GM18519 (cell line): ENCODE measurements around the gene GSN.
"Not testable (repeated sequence)": the region's sequence is repeated elsewhere in the genome, so short reads cannot be mapped to it uniquely, and the experiment has no call there.

Source experiments
- ATAC-seq: cut with Tn5 transposase; IDR thresholded peaks from one replicate; pipeline ENCODE4 v1.9.1; 2021; ENCODE audit warnings: mild to moderate bottlenecking, moderate library complexity; ENCODE audit not compliant: unreplicated experiment, low FRiP score

The GSN gene

GRCh38 chr9:121286688-121286972 is 18.7 kb downstream of the GSN start:
- ATAC-seq = no peak

- ATAC-seq = no peak
Observed at GRCh38 chr9:121286973-121287741, 19.2 kb downstream of the GSN start.

GRCh38 chr9:121288673-121289025 is 20.7 kb downstream of the GSN start:
- ATAC-seq = no peak

- ATAC-seq = no peak
Observed at GRCh38 chr9:121289026-121289771, 21.2 kb downstream of the GSN start.

GRCh38 chr9:121289772-121290370 is 21.9 kb downstream of the GSN start:
- ATAC-seq = no peak

- not testable (repeated sequence) for ATAC-seq
Observed at GRCh38 chr9:121291536-121291935, 23.6 kb downstream of the GSN start.

GRCh38 chr9:121292051-121292450 is 24.1 kb downstream of the GSN start:
- ATAC-seq = no peak

- no peak for ATAC-seq
Observed at GRCh38 chr9:121292801-121293241, 24.9 kb downstream of the GSN start.

GRCh38 chr9:121294151-121294743 is 26.3 kb downstream of the GSN start:
- no peak for ATAC-seq

- no peak for ATAC-seq
Observed at GRCh38 chr9:121294866-121295661, 27.1 kb downstream of the GSN start.

- no peak for ATAC-seq
Observed at GRCh38 chr9:121295662-121296191, 27.8 kb downstream of the GSN start.

GRCh38 chr9:121296213-121297127 is 28.5 kb downstream of the GSN start:
- no peak for ATAC-seq

GRCh38 chr9:121297389-121297788 is 29.4 kb downstream of the GSN start:
- no peak for ATAC-seq

GRCh38 chr9:121298016-121298538 is 30.1 kb downstream of the GSN start:
- ATAC-seq = no peak

- ATAC-seq = no peak
Observed at GRCh38 chr9:121298689-121299466, 30.9 kb downstream of the GSN start.

GRCh38 chr9:121299467-121300282 is 31.7 kb downstream of the GSN start:
- ATAC-seq = no peak

- no peak for ATAC-seq
Observed at GRCh38 chr9:121300283-121301119, 32.5 kb downstream of the GSN start.
